HK-2 (cell line): ENCODE data around the gene ZNF521.

Source experiments
- DNase-seq: peaks from one replicate; pipeline ENCODE4 v3.0.0-alpha.2; 2018; ENCODE audit not compliant: unreplicated experiment

The ZNF521 gene

GRCh38 chr18:25075783-25076182 is 276.2 kb downstream of the ZNF521 start:
- DNase-seq: no peak

GRCh38 chr18:25075331-25075730 is 276.6 kb downstream of the ZNF521 start:
- DNase-seq: no peak

GRCh38 chr18:25074925-25075324 is 277.0 kb downstream of the ZNF521 start:
- no peak for DNase-seq

- DNase-seq: no peak
Observed at GRCh38 chr18:25072205-25072604, 279.8 kb downstream of the ZNF521 start.

- DNase-seq: no peak
Observed at GRCh38 chr18:25067275-25068025, 284.5 kb downstream of the ZNF521 start.

GRCh38 chr18:25066516-25066915 is 285.4 kb downstream of the ZNF521 start:
- DNase-seq: no peak

GRCh38 chr18:25062720-25063119 is 289.2 kb downstream of the ZNF521 start:
- DNase-seq: no peak

GRCh38 chr18:25061395-25061794 is 290.6 kb downstream of the ZNF521 start:
- no peak for DNase-seq

GRCh38 chr18:25058521-25058920 is 293.4 kb downstream of the ZNF521 start:
- DNase-seq: no peak

GRCh38 chr18:25057491-25058050 is 294.4 kb downstream of the ZNF521 start:
- no peak for DNase-seq

GRCh38 chr18:25056429-25056828 is 295.5 kb downstream of the ZNF521 start:
- DNase-seq: no peak

GRCh38 chr18:25055076-25055475 is 296.9 kb downstream of the ZNF521 start:
- no peak for DNase-seq

GRCh38 chr18:25053466-25053865 is 298.5 kb downstream of the ZNF521 start:
- no peak for DNase-seq

- no peak for DNase-seq
Observed at GRCh38 chr18:25052511-25052921, 299.4 kb downstream of the ZNF521 start.

GRCh38 chr18:25050605-25051004 is 301.4 kb downstream of the ZNF521 start:
- no peak for DNase-seq

GRCh38 chr18:25047983-25048382 is 304.0 kb downstream of the ZNF521 start:
- DNase-seq: no peak

GRCh38 chr18:25047421-25047820 is 304.5 kb downstream of the ZNF521 start:
- DNase-seq: no peak

- no peak for DNase-seq
Observed at GRCh38 chr18:25044694-25045093, 307.3 kb downstream of the ZNF521 start.

- no peak for DNase-seq
Observed at GRCh38 chr18:25043104-25043503, 308.9 kb downstream of the ZNF521 start.

- no peak for DNase-seq
Observed at GRCh38 chr18:25042641-25043051, 309.3 kb downstream of the ZNF521 start.

- no peak for DNase-seq
Observed at GRCh38 chr18:25039781-25040180, 312.2 kb downstream of the ZNF521 start.

GRCh38 chr18:25038261-25038660 is 313.7 kb downstream of the ZNF521 start:
- no peak for DNase-seq

- DNase-seq: no peak
Observed at GRCh38 chr18:25033747-25034471, 318.1 kb downstream of the ZNF521 start.
